ENCODE results near the gene RAB1B. TPM values are rescaled to one million over a fixed set of nuclear protein-coding genes. Genes with fewer than 3 reads are reported as not detected.

The RAB1B gene
- total and polyA plus RNA-seq, 4 donors, result 40.4 to 83.0 (median 51.3) TPM

GRCh38 chr11:66268952-66269905, 790 bp downstream of the RAB1B start:
- TF ChIP-seq EGR1 (IDR thresholded peaks at IDR 0.05; ENCODE audit: low read depth in 2 of 2) (no peak), SP1 (IDR thresholded peaks at IDR 0.05) (no peak), FOXA1 (IDR thresholded peaks at IDR 0.05) (no peak), RAD21 (IDR thresholded peaks at IDR 0.05) (no peak), REST (IDR thresholded peaks at IDR 0.05) (no peak), ATF3 (IDR thresholded peaks at IDR 0.05) (no peak), NR2F2 (IDR thresholded peaks at IDR 0.05) (no peak), RXRA (IDR thresholded peaks at IDR 0.05) (no peak), FOXA2 (IDR thresholded peaks at IDR 0.05) (no peak), YY1 (IDR thresholded peaks at IDR 0.05) (no peak), HNF4A (conservative IDR thresholded peaks at IDR 0.05) (no peak), TAF1 (conservative IDR thresholded peaks at IDR 0.05) (no peak), CTCF (IDR thresholded peaks at IDR 0.05; ENCODE audit: low read depth, low read length, missing input control) (no peak)
- peaks cover 4 to 28% (median 24%) of the 10 kb centered on the region in 4 donors for H3K36me3 ChIP-seq (ENCODE audit: control insufficient read depth in 4 of 4, insufficient read depth in 3 of 4, low read depth in 1 of 4, low read length in 3 of 4)
- H3K27me3 ChIP-seq (ENCODE audit: control insufficient read depth in 4 of 4, insufficient read depth in 4 of 4, low read length in 3 of 4), result no peaks in the 10 kb centered on the region
- H3K4me3 ChIP-seq (ENCODE audit: low read depth in 1 of 3, low read length in 3 of 3), result peak overlapping the region; percentile 82 to 94 (median 93)
- peak overlapping the region; percentile 91 to 92 for H3K27ac ChIP-seq (ENCODE audit: low read depth in 1 of 2, low read length in 2 of 2)
- no peaks in the 10 kb centered on the region for H3K9me3 ChIP-seq (ENCODE audit: control insufficient read depth in 4 of 4, low read length in 3 of 4)
- peak overlapping the region; percentile 90 to 92 for H3K9ac ChIP-seq (ENCODE audit: low read depth in 1 of 2, low read length in 2 of 2)
- DNase-seq (ENCODE audit: low spot score), result peak; percentile 48
- 5% methylated on average over 32 of the region's 32 CpGs for WGBS
- H3K4me1 ChIP-seq (ENCODE audit: control insufficient read depth in 4 of 4, insufficient read depth in 4 of 4, low read length in 3 of 4), result peaks cover 4 to 23% (median 17%) of the 10 kb centered on the region in 4 donors

GRCh38 chr11:66271816-66272215, 3.4 kb downstream of the RAB1B start:
- Histone ChIP-seq H3K27ac (ENCODE audit: low read depth in 1 of 2, low read length in 2 of 2) (no peak overlapping the region), H3K4me3 (ENCODE audit: low read depth in 1 of 3, low read length in 3 of 3) (no peak overlapping the region), H3K4me1 (ENCODE audit: control insufficient read depth in 4 of 4, insufficient read depth in 4 of 4, low read length in 3 of 4) (peaks cover 4 to 23% (median 18%) of the 10 kb centered on the region in 4 donors), H3K27me3 (ENCODE audit: control insufficient read depth in 4 of 4, insufficient read depth in 4 of 4, low read length in 3 of 4) (no peaks in the 10 kb centered on the region), H3K9me3 (ENCODE audit: control insufficient read depth in 4 of 4, low read length in 3 of 4) (no peaks in the 10 kb centered on the region), H3K9ac (ENCODE audit: low read depth in 1 of 2, low read length in 2 of 2) (no peak overlapping the region), H3K36me3 (ENCODE audit: control insufficient read depth in 4 of 4, insufficient read depth in 3 of 4, low read depth in 1 of 4, low read length in 3 of 4) (peaks cover 9 to 49% (median 32%) of the 10 kb centered on the region in 4 donors)
- 95% methylated on average over 7 of the region's 7 CpGs for WGBS
- DNase-seq (ENCODE audit: low spot score), result no peak
- TF ChIP-seq FOXA1 (IDR thresholded peaks at IDR 0.05), result no peak
- TF ChIP-seq EGR1 (IDR thresholded peaks at IDR 0.05; ENCODE audit: low read depth in 2 of 2), result no peak
- TF ChIP-seq GABPA (IDR thresholded peaks at IDR 0.05 in 1 of 2, conservative IDR thresholded peaks at IDR 0.05 in 1 of 2), result no peak
- no peak for TF ChIP-seq TAF1 (conservative IDR thresholded peaks at IDR 0.05)
- TF ChIP-seq REST (IDR thresholded peaks at IDR 0.05), result no peak
- TF ChIP-seq RAD21 (IDR thresholded peaks at IDR 0.05), result no peak
- TF ChIP-seq HNF4A (conservative IDR thresholded peaks at IDR 0.05), result no peak
- no peak for TF ChIP-seq YY1 (IDR thresholded peaks at IDR 0.05)
- TF ChIP-seq NR2F2 (IDR thresholded peaks at IDR 0.05), result no peak
